ENCODE data around the gene PDIA4.

DNA sequence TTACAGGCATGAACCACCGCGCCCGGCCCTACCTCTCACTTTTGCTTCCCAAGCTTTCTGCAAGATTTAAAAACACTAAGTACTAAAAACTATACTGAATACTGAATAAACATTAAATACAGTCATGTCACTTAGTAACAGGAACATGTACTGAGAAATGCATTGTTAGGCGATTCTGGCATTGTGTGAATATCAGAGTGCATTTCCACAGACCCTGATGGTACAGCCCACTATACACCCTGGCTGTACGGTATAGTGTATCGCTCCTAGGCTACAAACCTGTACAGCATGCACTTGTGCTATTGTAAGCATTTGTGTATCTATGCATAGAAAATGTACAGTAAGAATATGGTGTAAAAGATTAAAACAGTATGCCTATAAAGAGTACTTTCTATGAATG, 29.1 kb downstream of the PDIA4 start:
- TF ChIP-seq, protein P1, sequence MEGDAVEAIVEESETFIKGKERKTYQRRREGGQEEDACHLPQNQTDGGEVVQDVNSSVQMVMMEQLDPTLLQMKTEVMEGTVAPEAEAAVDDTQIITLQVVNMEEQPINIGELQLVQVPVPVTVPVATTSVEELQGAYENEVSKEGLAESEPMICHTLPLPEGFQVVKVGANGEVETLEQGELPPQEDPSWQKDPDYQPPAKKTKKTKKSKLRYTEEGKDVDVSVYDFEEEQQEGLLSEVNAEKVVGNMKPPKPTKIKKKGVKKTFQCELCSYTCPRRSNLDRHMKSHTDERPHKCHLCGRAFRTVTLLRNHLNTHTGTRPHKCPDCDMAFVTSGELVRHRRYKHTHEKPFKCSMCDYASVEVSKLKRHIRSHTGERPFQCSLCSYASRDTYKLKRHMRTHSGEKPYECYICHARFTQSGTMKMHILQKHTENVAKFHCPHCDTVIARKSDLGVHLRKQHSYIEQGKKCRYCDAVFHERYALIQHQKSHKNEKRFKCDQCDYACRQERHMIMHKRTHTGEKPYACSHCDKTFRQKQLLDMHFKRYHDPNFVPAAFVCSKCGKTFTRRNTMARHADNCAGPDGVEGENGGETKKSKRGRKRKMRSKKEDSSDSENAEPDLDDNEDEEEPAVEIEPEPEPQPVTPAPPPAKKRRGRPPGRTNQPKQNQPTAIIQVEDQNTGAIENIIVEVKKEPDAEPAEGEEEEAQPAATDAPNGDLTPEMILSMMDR (conservative IDR thresholded peaks at IDR 0.05 in 1 of 2, IDR thresholded peaks at IDR 0.05 in 1 of 2; ENCODE audit: low read depth in 1 of 2, low read length in 2 of 2): no peak
- TF ChIP-seq EZH2 (IDR thresholded peaks at IDR 0.05; ENCODE audit: low read length, missing control alignments): no peak

All from fibroblast of lung (primary cell).